GM12892 (cell line): Measurements from ENCODE around the gene KCNJ12.
"Not testable (repeated sequence)": the region's sequence is repeated elsewhere in the genome, so short reads cannot be mapped to it uniquely, and the experiment has no call there.

Experiments used
- DNase-seq: peaks from one replicate; pipeline ENCODE4 v3.0.0; 2011; ENCODE audit not compliant: insufficient read length
- FAIRE-seq: peaks from 2 replicates; lab custom pipeline; 2011; peaks lifted over from hg19 to GRCh38; lab: Jason Lieb, UNC
- POLR2A ChIP-seq: IDR thresholded peaks from 2 replicates; pipeline ENCODE4 v1.6.1; 2011; ENCODE audit warnings: low read depth, low read length, control low read depth
- POLR2AphosphoS5 ChIP-seq: IDR thresholded peaks from 2 replicates; pipeline ENCODE4 v1.6.1; 2011; ENCODE audit warnings: low read depth, low read length, control low read depth
- TAF1 ChIP-seq: IDR thresholded peaks from 2 replicates; pipeline ENCODE4 v1.6.1; 2011; ENCODE audit warnings: low read depth, mild to moderate bottlenecking, control low read depth, low read length, borderline replicate concordance

The KCNJ12 gene

GRCh38 chr17:21345236-21345635 is 30.9 kb upstream of the KCNJ12 start:
- no peak for DNase-seq
- no peak for FAIRE-seq
- TF ChIP-seq POLR2AphosphoS5 (no peak), TAF1 (no peak), POLR2A (no peak)

GRCh38 chr17:21346107-21346506 is 30.1 kb upstream of the KCNJ12 start:
- not testable (repeated sequence) for FAIRE-seq

DNA sequence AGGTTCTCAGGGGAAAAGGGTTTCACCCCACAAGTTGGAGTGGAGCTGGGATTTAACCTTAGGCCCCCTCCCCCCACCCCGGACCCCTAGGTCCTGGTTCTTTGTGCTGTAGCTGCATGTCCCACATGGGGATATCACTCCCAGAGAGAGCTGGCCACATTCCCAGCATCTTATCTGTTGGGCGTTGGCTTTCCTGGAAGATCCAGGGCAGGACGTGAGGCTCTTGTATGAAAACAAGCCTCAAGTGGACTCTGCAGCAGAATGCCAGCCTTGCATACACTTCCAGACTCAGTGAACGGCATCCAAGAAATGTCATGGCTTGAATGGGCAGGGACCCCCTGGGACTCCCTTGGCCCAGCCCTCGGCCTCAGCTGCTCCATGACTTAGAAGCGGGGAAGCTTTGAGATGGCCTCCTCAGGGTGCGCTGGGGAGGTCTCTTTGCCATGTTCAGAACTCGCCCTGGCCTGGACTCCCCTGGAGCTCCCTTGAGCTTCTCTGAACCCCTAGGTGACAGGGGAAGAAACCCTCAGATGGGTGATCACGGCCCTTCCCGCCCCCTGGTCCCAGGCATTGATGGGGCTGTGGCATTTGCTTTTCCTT is 29.4 kb upstream of the KCNJ12 start:
- FAIRE-seq, DNase-seq: not testable (repeated sequence)

More at GRCh38 chr17:21346107-21346506, 30.1 kb upstream of the KCNJ12 start:
- not testable (repeated sequence) for DNase-seq

DNA sequence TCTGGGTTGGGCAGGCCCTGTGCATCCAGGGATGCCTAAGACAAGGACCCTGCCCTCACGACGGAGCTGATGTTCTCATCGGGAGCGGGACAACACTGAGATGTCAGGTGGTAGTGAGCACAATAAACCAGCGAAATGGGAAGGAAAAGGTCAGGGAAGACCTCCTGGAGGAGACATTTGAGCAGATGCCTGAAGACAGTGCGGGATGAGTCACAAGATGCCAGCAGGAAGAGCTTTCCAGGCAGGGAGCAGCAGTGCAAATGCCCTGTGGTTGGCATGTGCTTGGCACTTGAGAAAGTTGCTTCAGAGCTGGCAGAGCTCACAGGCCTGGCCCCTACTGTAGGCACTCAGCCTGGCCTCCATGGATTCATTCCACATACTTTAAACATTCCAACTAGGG is 28.5 kb upstream of the KCNJ12 start:
- DNase-seq, FAIRE-seq: not testable (repeated sequence)

DNA sequence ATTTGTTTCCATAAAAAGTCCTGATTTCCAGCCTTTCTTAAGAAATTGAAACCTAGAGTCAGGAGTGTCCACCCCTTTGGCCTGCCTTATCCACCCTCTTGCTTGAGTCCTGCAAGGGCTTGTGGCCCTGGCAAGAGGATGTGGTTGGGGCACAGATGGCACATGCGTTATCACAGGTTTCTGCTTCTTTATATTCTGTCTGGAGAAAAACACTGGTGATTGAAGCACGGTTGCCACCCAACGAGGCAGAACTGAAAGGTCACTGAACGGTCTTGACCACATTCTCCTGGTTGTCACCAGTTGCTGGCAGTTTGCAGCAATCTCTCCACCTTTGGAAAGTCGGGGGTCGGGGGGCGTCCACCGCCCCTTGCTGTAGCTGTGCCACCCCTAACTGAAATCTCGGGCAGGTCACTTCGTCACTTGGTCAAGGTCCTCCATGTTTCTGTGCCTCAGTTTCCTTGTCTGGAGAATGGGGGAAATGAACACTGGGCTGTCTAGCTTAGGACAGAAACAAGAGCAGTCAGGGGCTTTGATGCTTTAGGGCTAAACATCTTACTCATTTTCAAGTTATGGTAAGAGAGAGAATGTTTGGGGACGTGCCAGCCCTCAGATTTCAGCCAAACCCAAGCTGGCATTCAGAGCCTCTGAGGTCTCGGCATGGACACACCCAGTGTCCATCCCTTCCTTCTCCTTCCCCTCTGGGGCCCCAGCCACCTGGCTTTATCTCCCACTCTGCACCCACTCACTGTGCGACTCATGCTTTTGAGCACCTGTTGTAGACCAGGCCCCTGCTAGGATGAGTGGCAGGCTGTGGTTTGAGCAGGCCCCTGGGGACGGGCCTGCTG is 27.9 kb upstream of the KCNJ12 start:
- DNase-seq, FAIRE-seq: not testable (repeated sequence)

GRCh38 chr17:21348926-21349261 is 27.3 kb upstream of the KCNJ12 start:
- DNase-seq, result not testable (repeated sequence)
- peak; percentile 17 for FAIRE-seq

DNA sequence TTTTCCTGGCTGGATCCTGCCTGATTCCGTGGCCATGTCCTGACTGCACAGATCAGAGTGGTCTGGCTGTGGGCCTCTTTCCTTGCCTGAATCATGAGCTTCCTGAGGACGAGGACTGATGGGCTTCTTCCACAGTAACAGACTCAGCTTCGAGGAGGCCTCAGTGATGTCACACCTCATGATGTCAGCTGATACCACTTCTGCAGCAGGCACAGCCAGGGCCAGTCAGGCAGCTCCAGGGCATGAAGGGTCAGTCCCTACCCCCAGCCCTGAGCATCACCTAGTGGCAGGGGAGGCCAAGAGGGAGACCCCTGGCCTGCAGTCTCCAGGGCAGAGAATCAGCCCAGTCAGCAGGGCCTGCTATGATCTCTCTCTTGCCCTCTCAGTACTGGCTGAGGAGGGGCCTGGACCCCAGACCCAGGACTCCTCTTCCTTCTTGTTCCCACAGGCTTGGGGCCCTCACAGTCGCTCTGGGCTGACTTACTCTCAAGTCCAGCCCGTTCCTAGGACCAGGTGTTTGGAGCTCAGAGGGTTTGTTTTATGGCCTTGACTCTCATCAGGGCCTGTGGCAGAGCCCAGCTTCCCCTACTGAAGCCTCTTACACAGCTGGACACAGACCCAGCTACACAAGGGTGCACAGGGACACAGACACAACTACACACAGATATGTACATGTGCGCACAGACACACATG is 26.7 kb upstream of the KCNJ12 start:
- not testable (repeated sequence) for FAIRE-seq, DNase-seq

DNA sequence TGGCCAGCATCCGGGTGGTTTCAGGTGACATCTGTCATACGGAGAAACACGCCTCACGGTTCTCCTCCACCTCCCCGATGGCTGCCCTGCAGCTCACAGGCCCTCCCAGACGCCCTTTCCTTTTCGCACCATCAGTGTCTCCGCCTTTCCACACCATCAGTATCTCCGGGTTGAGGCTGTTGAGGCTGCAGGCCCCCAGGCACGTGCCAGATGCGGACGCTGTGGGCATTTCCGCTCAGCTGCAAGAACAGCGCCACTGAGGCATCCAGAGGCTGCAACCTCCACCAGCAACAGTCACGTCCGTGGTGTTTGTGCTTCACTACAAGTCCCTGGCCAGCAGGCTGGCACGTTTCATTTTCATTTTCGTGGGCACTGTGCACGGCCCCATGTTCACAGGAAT is 25.7 kb upstream of the KCNJ12 start:
- FAIRE-seq, DNase-seq: not testable (repeated sequence)

DNA sequence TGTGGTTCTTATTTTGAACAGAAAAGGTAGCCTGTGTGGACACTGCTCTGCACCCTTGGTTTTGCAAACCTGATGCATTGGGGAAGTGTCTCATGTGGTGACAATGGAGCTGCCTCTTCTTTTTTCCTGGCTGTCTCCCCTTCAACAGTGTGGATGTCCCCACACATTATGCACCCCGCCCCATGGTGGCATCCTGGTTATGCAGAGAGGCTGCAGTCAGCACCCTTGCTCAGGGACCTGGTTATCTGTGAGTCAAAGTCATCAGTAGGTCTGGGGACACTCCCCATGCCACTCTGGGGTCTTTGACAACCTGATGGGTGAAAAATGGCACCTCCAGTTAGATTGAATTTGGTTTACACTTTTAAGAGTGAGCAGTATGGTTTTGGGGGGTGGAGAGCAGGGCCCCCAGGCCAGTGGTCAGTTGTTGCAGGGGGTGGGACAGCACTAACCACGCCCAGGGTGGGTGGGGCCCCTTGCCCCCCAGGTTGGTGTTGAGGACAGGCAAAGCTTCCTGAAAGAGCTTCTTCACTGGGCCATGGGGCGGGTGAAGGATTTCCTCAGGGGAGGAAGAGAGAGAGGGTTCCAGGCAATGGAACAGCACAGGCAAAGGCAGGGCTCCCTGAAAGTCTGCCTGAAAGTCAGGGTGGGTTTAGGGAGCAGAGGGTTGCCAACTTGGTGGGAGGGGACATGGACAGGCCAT is 24.6 kb upstream of the KCNJ12 start:
- no peak for DNase-seq
- TF ChIP-seq TAF1 (no peak), POLR2A (no peak), POLR2AphosphoS5 (no peak)
- no peak for FAIRE-seq

DNA sequence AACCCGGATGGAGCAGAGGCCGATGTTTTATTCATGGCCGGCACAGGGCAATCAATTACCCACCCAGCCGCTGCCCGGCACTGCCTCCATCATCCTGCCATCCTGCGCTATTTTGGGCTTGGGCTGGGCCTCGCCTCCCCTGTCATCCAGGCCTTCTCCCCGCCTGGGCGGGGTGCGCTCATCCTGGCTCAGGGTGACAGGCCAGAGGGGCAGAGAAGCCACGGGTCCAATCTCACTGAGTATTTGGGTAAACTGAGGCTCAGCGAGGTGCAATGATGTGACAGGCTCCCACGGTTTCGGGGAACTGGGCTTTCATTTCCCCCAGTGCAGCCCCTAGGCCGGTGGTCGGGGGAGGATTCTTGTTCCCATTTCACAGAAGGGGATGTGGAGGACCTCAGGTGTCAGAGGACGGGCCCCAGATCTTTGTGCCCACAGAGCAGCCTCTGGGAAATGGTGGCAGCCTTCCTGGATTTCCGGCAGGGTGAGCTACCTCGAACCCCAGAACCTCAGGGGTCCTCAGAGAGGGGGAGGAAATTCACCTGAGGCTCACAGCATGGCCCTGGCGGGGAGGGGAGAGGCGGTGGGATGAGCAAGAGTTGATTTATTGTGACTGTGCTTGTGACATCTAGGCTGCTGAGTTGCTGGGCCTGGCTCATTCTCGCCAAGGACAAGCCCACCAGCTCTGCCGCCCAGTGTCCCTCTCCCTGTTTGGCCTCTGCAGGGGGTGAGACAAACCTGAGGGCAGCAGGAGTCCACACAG is 23.8 kb upstream of the KCNJ12 start:
- DNase-seq (no peak), FAIRE-seq (no peak)
- no peak for TF ChIP-seq POLR2A
- no peak for TF ChIP-seq POLR2AphosphoS5
- no peak for TF ChIP-seq TAF1

DNA sequence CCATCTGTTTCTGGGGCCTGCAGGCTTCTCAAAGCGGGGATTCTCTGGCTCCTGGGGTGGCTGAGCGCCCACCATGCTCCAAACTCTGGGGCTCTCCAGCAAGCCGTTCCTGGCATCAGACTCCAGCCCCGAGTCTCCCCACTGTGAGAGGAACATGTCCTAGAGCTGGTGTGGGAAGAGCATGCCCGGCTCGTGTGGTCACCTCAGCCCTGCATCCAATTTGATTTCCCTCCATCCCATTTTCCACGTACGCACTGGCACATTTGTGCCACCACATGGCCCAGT is 23.2 kb upstream of the KCNJ12 start:
- no peak for FAIRE-seq
- no peak for DNase-seq
- TF ChIP-seq POLR2AphosphoS5 (no peak), TAF1 (no peak), POLR2A (no peak)

DNA sequence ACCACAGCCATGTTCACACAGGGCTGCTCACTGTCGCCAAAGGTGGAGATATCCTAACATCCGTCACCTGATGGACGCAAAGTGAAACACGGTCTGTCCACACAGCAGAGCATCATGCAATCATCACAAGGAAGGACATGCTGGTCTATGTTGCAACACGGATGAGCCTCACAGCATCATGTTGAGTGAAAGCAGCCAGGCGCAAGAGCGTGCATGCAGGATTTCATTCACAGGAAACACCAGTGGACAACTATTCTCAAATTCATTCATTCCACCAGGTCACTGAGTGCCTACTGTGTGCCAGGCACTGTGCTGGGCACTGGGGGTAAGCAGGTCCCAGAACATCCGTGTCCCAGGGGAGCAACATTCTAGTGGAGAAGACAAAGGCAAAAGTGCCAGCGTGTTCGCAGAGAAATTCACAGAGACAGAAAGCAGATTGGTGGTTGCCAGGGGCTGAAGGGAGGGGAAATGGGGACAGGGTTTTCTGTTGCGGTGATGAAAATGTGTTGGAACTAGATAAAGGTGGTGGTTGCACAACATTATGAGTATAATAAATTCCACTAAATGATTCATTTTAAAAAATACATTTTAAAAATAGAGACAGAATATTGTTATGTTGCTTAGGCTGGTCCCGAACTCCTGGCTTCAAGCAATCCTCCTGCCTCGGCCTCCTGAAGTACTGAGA is 22.7 kb upstream of the KCNJ12 start:
- DNase-seq (no peak), FAIRE-seq (no peak)
- TF ChIP-seq POLR2A, result no peak
- TF ChIP-seq TAF1, result no peak
- no peak for TF ChIP-seq POLR2AphosphoS5
